Mesenchymal stem cell (in vitro differentiated cells and primary cell): ENCODE results near the gene COG6.

Experiments used
- DNase-seq: peaks from one replicate; pipeline ENCODE4 v3.0.0-alpha.2; 2013
- H2AFZ ChIP-seq: one replicate; pipeline ENCODE4 v1.6.1; 2013; ENCODE audit warnings: low read depth, mild to moderate bottlenecking, control low read depth, inconsistent platforms, low read length, moderate library complexity
- H2AK5ac ChIP-seq: 2 replicates; pipeline ENCODE4 v1.6.1; 2013; ENCODE audit warnings: low read length, moderate library complexity, mild to moderate bottlenecking, inconsistent platforms; ENCODE audit not compliant: severe bottlenecking
- H2BK120ac ChIP-seq: one replicate; pipeline ENCODE4 v1.6.1; 2013; ENCODE audit warnings: low read depth, mild to moderate bottlenecking, inconsistent platforms, low read length, moderate library complexity
- H2BK12ac ChIP-seq, 2 experiments: one replicate each; pipeline ENCODE4 v1.6.1; 2013; ENCODE audit warnings: inconsistent platforms in 2 of 2, low read length in 2 of 2, mild to moderate bottlenecking in 2 of 2, moderate library complexity in 2 of 2, control low read depth in 1 of 2
- H2BK15ac ChIP-seq: one replicate; pipeline ENCODE4 v1.6.1; 2013; ENCODE audit warnings: mild to moderate bottlenecking, low read depth, inconsistent platforms; ENCODE audit not compliant: poor library complexity, severe bottlenecking
- H2BK5ac ChIP-seq: 2 replicates; pipeline ENCODE4 v1.6.1; 2013; ENCODE audit warnings: low read depth, mild to moderate bottlenecking, low read length, control low read depth, inconsistent platforms; ENCODE audit not compliant: poor library complexity, severe bottlenecking
- H3K14ac ChIP-seq, 2 experiments: one replicate each; pipeline ENCODE4 v1.6.1; 2013; ENCODE audit warnings: inconsistent platforms in 2 of 2, low read length in 2 of 2, control low read depth in 1 of 2, mild to moderate bottlenecking in 1 of 2, moderate library complexity in 1 of 2
- H3K18ac ChIP-seq, 2 experiments: one replicate each; pipeline ENCODE4 v1.6.1; 2013; ENCODE audit warnings: inconsistent platforms in 2 of 2, low read length in 2 of 2, control low read depth in 1 of 2, low read depth in 1 of 2, mild to moderate bottlenecking in 1 of 2
- H3K23ac ChIP-seq, 2 experiments: one replicate each; pipeline ENCODE4 v1.6.1; 2013; ENCODE audit warnings: inconsistent platforms in 2 of 2, low read length in 2 of 2, mild to moderate bottlenecking in 2 of 2, moderate library complexity in 2 of 2, control low read depth in 1 of 2
- H3K27ac ChIP-seq: 2 replicates; pipeline ENCODE4 v1.5.1; 2013; ENCODE audit warnings: mild to moderate bottlenecking, moderate library complexity, low read length, control low read depth, inconsistent platforms; ENCODE audit not compliant: poor library complexity, severe bottlenecking
- H3K27me3 ChIP-seq, 2 experiments: 2 replicates each; pipeline versions ENCODE4 v1.6.1 to v1.7.0; 2013; ENCODE audit warnings: low read length in 2 of 2, mild to moderate bottlenecking in 2 of 2, moderate library complexity in 2 of 2, control low read depth in 1 of 2, inconsistent platforms in 1 of 2; ENCODE audit not compliant: control insufficient read depth in 1 of 2, insufficient read depth in 1 of 2
- H3K36me3 ChIP-seq, 2 experiments: 2 replicates each; pipeline versions ENCODE4 v1.6.1 to v1.7.0; 2013; ENCODE audit warnings: low read length in 2 of 2, control low read depth in 1 of 2, inconsistent platforms in 1 of 2, low read depth in 1 of 2, mild to moderate bottlenecking in 1 of 2; ENCODE audit not compliant: insufficient read depth in 2 of 2, control insufficient read depth in 1 of 2
- H3K4ac ChIP-seq, 2 experiments: one replicate each; pipeline ENCODE4 v1.6.1; 2013; ENCODE audit warnings: inconsistent platforms in 2 of 2, low read length in 2 of 2, mild to moderate bottlenecking in 2 of 2, moderate library complexity in 2 of 2, control low read depth in 1 of 2, low read depth in 1 of 2
- H3K4me1 ChIP-seq: 2 replicates; pipeline ENCODE4 v1.6.1; 2013; ENCODE audit warnings: low read depth, low read length, control low read depth; ENCODE audit not compliant: control insufficient read depth, insufficient read depth
- H3K4me2 ChIP-seq: 2 replicates; pipeline ENCODE4 v1.6.1; 2013; ENCODE audit warnings: low read length, mild to moderate bottlenecking, inconsistent platforms; ENCODE audit not compliant: poor library complexity, severe bottlenecking
- H3K4me3 ChIP-seq, 2 experiments: 2 replicates each; pipeline versions ENCODE4 v1.5.1 to v1.7.0; 2013; ENCODE audit warnings: low read length in 2 of 2, mild to moderate bottlenecking in 2 of 2, control low read depth in 1 of 2, low read depth in 1 of 2; ENCODE audit not compliant: insufficient read depth in 1 of 2
- H3K79me1 ChIP-seq: replicated peaks from 2 replicates; pipeline ENCODE4 v1.6.1; 2013; ENCODE audit warnings: mild to moderate bottlenecking, control low read depth, low read length, inconsistent platforms; ENCODE audit not compliant: poor library complexity, severe bottlenecking
- H3K9ac ChIP-seq: 2 replicates; pipeline ENCODE4 v1.7.0; 2013; ENCODE audit warnings: mild to moderate bottlenecking, low read length, moderate library complexity
- H3K9me3 ChIP-seq: 2 replicates; pipeline ENCODE4 v1.7.0; 2013; ENCODE audit warnings: mild to moderate bottlenecking, low read length; ENCODE audit not compliant: control insufficient read depth
- H4K8ac ChIP-seq: one replicate; pipeline ENCODE4 v1.6.1; 2013; ENCODE audit warnings: inconsistent platforms, mild to moderate bottlenecking, low read length, moderate library complexity
- H4K91ac ChIP-seq: one replicate; pipeline ENCODE4 v1.6.1; 2013; ENCODE audit warnings: mild to moderate bottlenecking, low read length, inconsistent platforms
- WGBS: methylation state at CpG from one replicate; pipeline ENCODE4 v1.1.7; 2013; ENCODE audit warnings: mixed read lengths; 5-methylcytosine and 5-hydroxymethylcytosine counted together

COG6 gene

DNA sequence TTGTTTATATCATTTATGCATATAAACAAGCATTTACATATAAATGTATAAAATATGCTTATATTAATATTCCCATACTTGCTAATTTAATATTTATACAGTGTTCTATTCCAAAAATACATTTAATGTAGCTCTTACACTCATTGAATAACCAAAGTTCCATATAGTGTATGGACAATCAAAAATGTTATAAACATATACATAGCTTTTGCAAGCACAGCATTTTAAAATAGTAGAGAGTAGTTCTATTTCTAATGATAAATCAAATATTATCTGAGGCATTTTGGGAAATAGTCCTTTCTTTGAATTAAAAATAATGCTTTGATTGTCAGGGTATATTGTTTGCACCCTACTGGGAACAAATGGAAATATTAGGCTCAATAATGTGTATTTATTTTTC lies 22.5 kb upstream of the COG6 start:
- no peak overlapping the region for H3K4me2 ChIP-seq
- H4K91ac ChIP-seq: no peak overlapping the region
- H3K23ac ChIP-seq: no peak overlapping the region
- no peaks in the 10 kb centered on the region for H3K36me3 ChIP-seq
- no peak overlapping the region for H3K27ac ChIP-seq
- H2BK12ac ChIP-seq: no peak overlapping the region
- H3K27me3 ChIP-seq: peaks cover 0 to 3% of the 10 kb centered on the region in 2 experiments
- H3K9ac ChIP-seq: no peak overlapping the region
- H2BK15ac ChIP-seq: no peak overlapping the region
- no peak for DNase-seq
- H3K79me1 ChIP-seq: no peaks in the 10 kb centered on the region
- H3K14ac ChIP-seq: no peak overlapping the region
- H3K4me3 ChIP-seq: no peak overlapping the region
- H3K9me3 ChIP-seq: peaks cover 18% of the 10 kb centered on the region
- H2AK5ac ChIP-seq: no peak overlapping the region
- H2AFZ ChIP-seq: no peak overlapping the region
- H4K8ac ChIP-seq: no peak overlapping the region
- H3K18ac ChIP-seq: no peak overlapping the region
- no peaks in the 10 kb centered on the region for H3K4me1 ChIP-seq
- no peak overlapping the region for H2BK5ac ChIP-seq
- no peak overlapping the region for H3K4ac ChIP-seq
- no peak overlapping the region for H2BK120ac ChIP-seq

DNA sequence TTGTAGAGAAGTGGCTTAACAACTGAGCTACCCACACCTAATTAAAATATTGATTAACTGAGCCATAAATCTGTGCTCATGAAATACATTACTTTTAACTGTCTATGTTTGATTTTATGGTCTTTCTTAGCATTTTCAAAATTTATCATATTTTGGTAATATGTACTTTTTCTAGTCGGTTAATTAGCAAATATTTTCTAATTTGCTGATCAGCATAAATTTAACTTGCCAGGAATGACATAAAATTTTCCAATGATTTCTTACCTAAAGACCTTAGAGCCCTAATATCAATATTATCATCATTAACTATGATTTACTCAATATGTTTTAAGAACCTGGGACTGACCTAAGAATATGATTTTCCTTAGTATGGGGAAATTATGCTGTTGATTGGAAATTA lies 19.9 kb upstream of the COG6 start:
- Histone ChIP-seq H3K9me3 (peaks cover 18% of the 10 kb centered on the region), H4K8ac (no peak overlapping the region), H3K18ac (no peak overlapping the region), H2BK5ac (no peak overlapping the region), H3K14ac (no peak overlapping the region), H2BK12ac (no peak overlapping the region), H3K27me3 (peaks cover 0 to 8% of the 10 kb centered on the region in 2 experiments), H4K91ac (no peak overlapping the region), H2BK120ac (no peak overlapping the region), H3K9ac (no peak overlapping the region), H2AK5ac (no peak overlapping the region), H3K4ac (no peak overlapping the region), H3K4me1 (no peaks in the 10 kb centered on the region), H2BK15ac (no peak overlapping the region), H3K4me3 (no peak overlapping the region), H3K23ac (no peak overlapping the region), H3K27ac (no peak overlapping the region), H3K36me3 (no peaks in the 10 kb centered on the region), H3K4me2 (no peak overlapping the region), H3K79me1 (no peaks in the 10 kb centered on the region), H2AFZ (no peak overlapping the region)
- no CpG with 5 or more reads among the region's 1 CpG for WGBS
- DNase-seq: no peak

DNA sequence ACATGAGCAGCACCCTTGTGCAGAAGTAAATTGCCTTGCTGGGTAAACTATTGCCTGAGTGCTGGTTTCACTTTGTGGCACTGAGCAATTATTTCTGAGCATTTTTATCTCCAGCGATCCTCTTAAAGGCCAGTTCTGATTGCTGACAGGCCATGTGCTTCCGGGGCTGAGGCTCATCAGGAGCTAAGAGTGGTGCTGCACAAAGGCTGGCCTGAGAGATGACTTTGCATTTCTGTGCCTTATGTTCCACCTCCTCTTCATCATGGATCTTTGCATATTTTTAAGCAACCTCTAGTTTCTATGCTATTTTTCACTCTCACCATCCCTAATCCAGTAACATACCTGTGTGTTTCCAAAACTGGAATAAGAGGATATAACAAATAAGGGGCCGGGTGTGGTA lies 17.6 kb upstream of the COG6 start:
- WGBS: 75% methylated on average over 3 of the region's 3 CpGs
- Histone ChIP-seq H3K14ac (no peak overlapping the region), H3K79me1 (no peaks in the 10 kb centered on the region), H4K8ac (no peak overlapping the region), H2BK5ac (no peak overlapping the region), H3K4ac (no peak overlapping the region), H2BK12ac (no peak overlapping the region), H3K18ac (no peak overlapping the region), H3K4me3 (no peak overlapping the region), H4K91ac (no peak overlapping the region), H3K9ac (no peak overlapping the region), H3K4me2 (no peak overlapping the region), H2BK15ac (no peak overlapping the region), H3K4me1 (no peaks in the 10 kb centered on the region), H2AK5ac (no peak overlapping the region), H3K9me3 (no peaks in the 10 kb centered on the region), H3K27ac (no peak overlapping the region), H3K36me3 (no peaks in the 10 kb centered on the region), H2BK120ac (no peak overlapping the region), H3K23ac (no peak overlapping the region), H3K27me3 (peaks cover 0 to 12% of the 10 kb centered on the region in 2 experiments), H2AFZ (no peak overlapping the region)
- DNase-seq: no peak

DNA sequence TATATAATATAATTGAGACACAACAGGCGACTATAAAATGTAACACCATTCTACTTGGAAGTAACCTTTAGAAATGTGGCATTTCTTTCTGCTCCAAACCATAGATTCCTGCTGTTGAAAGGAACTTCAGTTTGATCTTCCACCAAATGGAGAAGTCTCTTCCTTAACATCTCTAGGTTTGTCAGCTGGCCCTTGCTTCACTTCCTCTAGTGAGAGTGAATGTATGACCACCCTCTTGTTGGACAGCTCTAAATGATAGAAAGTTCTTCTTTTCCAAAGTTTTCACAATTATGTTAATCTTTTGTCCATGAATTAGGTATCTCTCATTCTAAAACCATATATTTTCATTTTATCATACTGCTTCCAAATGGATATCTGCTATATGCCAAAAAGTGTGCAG lies 13.8 kb upstream of the COG6 start:
- Histone ChIP-seq H3K9ac (no peak overlapping the region), H2BK120ac (no peak overlapping the region), H3K27ac (no peak overlapping the region), H2BK15ac (no peak overlapping the region), H2BK5ac (no peak overlapping the region), H3K14ac (no peak overlapping the region), H3K9me3 (no peaks in the 10 kb centered on the region), H3K79me1 (no peaks in the 10 kb centered on the region), H2AK5ac (no peak overlapping the region), H4K8ac (no peak overlapping the region), H3K23ac (no peak overlapping the region), H3K4me1 (no peaks in the 10 kb centered on the region), H3K4me2 (no peak overlapping the region), H3K4me3 (no peak overlapping the region), H3K36me3 (no peaks in the 10 kb centered on the region), H2BK12ac (no peak overlapping the region), H3K27me3 (peaks cover 0 to 9% of the 10 kb centered on the region in 2 experiments), H3K18ac (no peak overlapping the region), H2AFZ (no peak overlapping the region), H3K4ac (no peak overlapping the region), H4K91ac (no peak overlapping the region)
- 91% methylated on average over 1 of the region's 1 CpG for WGBS
- no peak for DNase-seq
